BLaER1 treated with 17β-estradiol and CSF1 and Interleukin-3, amounts not matched to agents 10 nM and 100 nM (cell line): ENCODE measurements around the gene FAM53A.
"Not testable (repeated sequence)": the region's sequence is repeated elsewhere in the genome, so short reads cannot be mapped to it uniquely, and the experiment has no call there.

Experiments used
- H3K27ac ChIP-seq, 11 experiments: shearing (Covaris generic); formaldehyde crosslinking; 2 replicates each; pipeline ENCODE4 v1.8.1; 2022
- H3K27me3 ChIP-seq, 11 experiments: shearing (Covaris generic); formaldehyde crosslinking; 2 replicates each; pipeline ENCODE4 v1.8.1; 2022
- H3K36me3 ChIP-seq, 11 experiments: shearing (Covaris generic); formaldehyde crosslinking; 2 replicates each; pipeline ENCODE4 v1.8.1; 2022
- H3K4me1 ChIP-seq, 10 experiments: shearing (Covaris generic); formaldehyde crosslinking; 2 replicates each; pipeline ENCODE4 v1.8.1; 2022
- H3K4me2 ChIP-seq, 11 experiments: shearing (Covaris generic); formaldehyde crosslinking; 2 replicates each; pipeline ENCODE4 v1.8.1; 2022
- H3K4me3 ChIP-seq, 10 experiments: shearing (Covaris generic); formaldehyde crosslinking; 2 replicates each; pipeline ENCODE4 v1.8.1; 2022
- H3K9ac ChIP-seq, 11 experiments: shearing (Covaris generic); formaldehyde crosslinking; 2 replicates each; pipeline ENCODE4 v1.8.1; 2022
- H3K9me3 ChIP-seq, 11 experiments: shearing (Covaris generic); formaldehyde crosslinking; replicated peaks in 1 of 11; 2 replicates each; pipeline ENCODE4 v1.8.1; 2022
- H4K20me1 ChIP-seq, 11 experiments: shearing (Covaris generic); formaldehyde crosslinking; 2 replicates each; pipeline ENCODE4 v1.8.1; 2022
- Cebpa-rat ChIP-seq, 11 experiments: shearing (Covaris generic); IDR thresholded peaks; 2 replicates each; pipeline ENCODE4 v1.8.1; 2022

FAM53A gene

DNA sequence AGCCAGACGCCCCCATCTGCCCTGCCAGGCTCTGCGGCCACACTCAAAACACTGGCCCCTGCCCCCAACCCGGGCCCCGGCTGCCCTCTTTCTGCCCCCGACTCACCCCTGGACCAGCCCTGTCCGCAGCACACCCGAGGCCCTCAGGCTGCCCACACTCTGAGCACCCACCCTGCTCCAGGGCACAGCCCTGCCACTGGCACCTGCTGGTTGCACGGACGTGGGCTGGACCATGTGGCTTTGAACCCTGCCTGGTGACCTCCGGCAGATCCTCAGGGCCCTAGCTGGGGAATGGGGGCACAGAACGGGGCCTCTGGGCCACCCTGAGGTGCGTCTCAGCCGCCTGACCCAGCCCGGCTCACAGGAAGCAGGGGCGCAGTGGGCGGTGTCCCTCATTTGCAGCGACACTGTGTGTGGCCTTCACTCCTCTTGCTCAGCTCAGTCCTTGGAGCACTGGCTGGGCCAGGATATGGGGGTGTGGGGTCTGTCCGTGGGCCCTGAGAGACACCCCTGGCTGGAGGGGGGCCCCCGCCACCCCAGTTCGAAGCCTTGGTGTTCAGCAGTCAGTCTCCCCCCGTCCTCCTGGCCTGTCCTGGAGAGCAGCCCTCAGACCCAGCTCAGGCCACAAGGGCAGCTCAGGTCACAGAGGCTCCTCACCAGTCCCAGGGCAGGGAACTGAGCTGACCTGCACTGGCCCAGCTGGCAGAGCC lies 73.2 kb downstream of the FAM53A start:
- H3K9ac ChIP-seq, result no peak overlapping the region
- peaks cover 0 to 65% (median 38%) of the 10 kb centered on the region in 10 experiments; a peak in 18 of 20 replicates for H3K4me1 ChIP-seq
- peaks cover 0 to 21% (median 0%) of the 10 kb centered on the region in 11 experiments; a peak in 4 of 22 replicates for H4K20me1 ChIP-seq
- H3K4me2 ChIP-seq, result no peak overlapping the region
- no peaks in the 10 kb centered on the region for H3K9me3 ChIP-seq
- H3K27ac ChIP-seq, result no peak overlapping the region; a peak in 1 of 22 replicates
- TF ChIP-seq Cebpa-rat (IDR thresholded peaks at IDR 0.05), result no peak
- H3K4me3 ChIP-seq, result no peak overlapping the region
- H3K36me3 ChIP-seq, result no peaks in the 10 kb centered on the region
- H3K27me3 ChIP-seq, result no peaks in the 10 kb centered on the region

DNA sequence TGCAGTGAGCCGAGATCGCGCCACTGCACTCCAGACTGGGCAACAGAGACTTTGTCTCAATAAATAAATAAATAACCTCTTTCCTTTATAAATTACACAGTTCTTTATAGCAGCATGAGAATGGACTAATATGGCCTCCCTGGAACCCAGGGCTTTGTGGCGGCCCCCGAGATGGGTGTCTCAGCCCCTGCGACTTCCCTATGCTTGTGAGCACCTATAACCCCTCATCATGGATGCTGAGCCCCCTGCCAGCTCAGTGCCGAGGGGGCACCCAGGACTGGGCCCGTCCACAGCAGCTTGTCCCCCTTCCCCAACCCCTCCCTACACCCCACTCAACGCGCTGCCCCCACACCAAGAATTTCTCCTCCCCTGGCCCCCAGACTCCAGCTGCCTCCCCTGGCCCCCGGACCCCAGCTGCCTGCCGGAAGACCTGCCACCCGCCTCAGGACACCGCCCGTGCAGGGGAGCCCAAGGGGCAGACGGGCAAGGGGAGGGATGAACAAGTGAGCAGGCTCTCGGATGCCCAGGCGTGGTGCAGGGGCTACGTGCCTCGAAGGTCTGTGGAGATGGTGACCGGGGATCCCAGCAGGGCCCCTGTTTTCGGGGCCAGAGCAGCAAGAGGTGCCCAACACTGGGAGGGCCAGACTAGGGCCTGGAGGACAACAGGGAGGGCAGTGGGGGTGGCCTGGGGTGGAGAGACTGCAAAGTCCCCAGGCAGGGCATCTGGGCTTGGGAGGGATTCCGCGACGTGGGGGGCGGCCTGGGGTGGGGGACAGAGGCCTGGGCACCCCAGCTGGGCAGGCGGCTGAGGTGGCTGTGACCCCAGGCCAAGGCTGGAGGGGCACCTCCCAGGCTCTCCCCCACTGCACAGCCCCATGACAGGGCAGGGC lies 74.0 kb downstream of the FAM53A start:
- TF ChIP-seq Cebpa-rat (IDR thresholded peaks at IDR 0.05), result no peak
- no peak overlapping the region for H3K4me3 ChIP-seq
- H3K4me2 ChIP-seq, result no peak overlapping the region
- H3K36me3 ChIP-seq, result no peaks in the 10 kb centered on the region
- no peak overlapping the region for H3K27ac ChIP-seq
- H3K9me3 ChIP-seq, result no peaks in the 10 kb centered on the region
- H3K9ac ChIP-seq, result no peak overlapping the region
- peaks cover 0 to 21% (median 0%) of the 10 kb centered on the region in 11 experiments; a peak in 4 of 22 replicates for H4K20me1 ChIP-seq
- peaks cover 8 to 65% (median 38%) of the 10 kb centered on the region in 10 experiments for H3K4me1 ChIP-seq
- H3K27me3 ChIP-seq, result no peaks in the 10 kb centered on the region; a peak in 1 of 22 replicates

DNA sequence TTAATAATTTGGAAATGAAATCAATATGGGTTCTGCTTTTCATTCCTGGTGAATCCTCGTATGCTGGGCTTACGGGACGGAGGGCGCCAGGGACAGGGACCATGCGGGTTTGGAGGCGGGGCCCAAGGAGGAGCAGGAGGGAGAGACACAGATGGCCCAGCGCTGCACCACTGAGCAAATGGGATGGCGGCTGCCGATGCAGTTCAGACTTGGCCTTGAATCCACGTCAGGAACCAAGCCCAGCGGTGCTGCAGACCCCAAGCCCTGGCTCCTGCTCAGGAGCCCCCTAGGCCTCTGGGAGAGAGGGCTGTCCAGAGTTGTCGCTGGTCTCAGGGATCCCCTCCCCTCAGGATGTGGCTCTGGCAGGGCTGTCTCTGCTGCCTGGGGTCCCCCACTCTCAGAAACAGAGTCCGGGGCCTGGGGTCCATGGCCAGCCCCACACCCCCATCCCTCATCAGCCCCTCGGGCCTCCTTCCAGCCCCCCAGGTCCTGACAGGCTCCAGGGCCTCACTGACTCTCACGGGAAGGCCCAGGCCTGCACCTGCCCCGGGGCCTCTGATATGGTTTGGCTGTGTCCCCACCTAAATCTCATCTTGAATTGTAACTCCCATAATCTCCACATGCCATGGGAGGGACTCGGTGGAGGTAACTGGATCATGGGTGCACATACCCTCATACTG lies 75.2 kb downstream of the FAM53A start:
- Histone ChIP-seq H3K9ac (peak overlapping the region in 3 of 11 experiments; percentile 5 to 29 (median 5); a peak in 2 of 22 replicates), H3K4me3 (no peak overlapping the region), H3K4me2 (peak overlapping the region in 8 of 11 experiments; percentile 10 to 76 (median 48); a peak in 14 of 22 replicates), H3K36me3 (no peaks in the 10 kb centered on the region), H3K27me3 (no peaks in the 10 kb centered on the region; a peak in 1 of 22 replicates), H3K4me1 (peaks cover 20 to 66% (median 42%) of the 10 kb centered on the region in 10 experiments), H4K20me1 (peaks cover 0 to 12% (median 0%) of the 10 kb centered on the region in 11 experiments; a peak in 4 of 22 replicates), H3K9me3 (no peaks in the 10 kb centered on the region), H3K27ac (no peak overlapping the region)
- TF ChIP-seq Cebpa-rat (IDR thresholded peaks at IDR 0.05), result no peak

DNA sequence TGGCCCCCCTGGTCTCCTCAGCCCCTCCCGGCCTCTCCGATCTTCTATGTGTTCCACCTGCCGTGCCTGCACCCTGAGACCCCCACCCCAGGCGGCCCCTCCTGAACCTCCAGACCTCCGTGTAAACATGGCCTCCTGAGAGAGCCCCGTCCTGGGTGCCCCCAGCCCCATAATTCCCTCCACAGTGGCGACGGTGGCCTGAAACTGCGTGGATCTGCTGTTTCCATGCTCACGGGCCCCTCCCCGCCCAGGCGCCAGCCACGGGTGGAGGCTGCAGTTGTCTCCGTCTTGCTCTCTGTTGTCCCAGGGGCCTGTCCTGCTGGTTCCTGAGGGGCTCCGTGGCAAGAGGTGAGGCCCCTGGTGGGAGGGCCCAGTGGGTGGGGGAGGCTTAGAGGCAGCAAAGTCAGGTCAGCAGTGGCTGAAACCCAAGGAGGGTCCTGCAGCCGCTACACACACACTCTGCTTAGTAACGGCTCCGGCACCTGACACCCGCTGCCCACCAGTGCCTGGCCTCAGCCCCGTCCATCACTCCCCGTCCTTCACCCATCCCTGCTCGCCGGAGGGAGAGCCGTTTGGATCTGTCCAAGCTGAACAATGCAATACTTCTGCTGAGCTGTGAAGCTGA lies 75.8 kb downstream of the FAM53A start:
- TF ChIP-seq Cebpa-rat (IDR thresholded peaks at IDR 0.05), result no peak
- Histone ChIP-seq H3K9ac (0 out of 22 replicates have a peak overlapping the region, but pooled peaks of 2 of the 11 experiments have one; percentile 5 to 13), H3K4me1 (peaks cover 26 to 69% (median 48%) of the 10 kb centered on the region in 10 experiments), H4K20me1 (peaks cover 0 to 6% (median 0%) of the 10 kb centered on the region in 11 experiments; a peak in 4 of 22 replicates), H3K27me3 (no peaks in the 10 kb centered on the region; a peak in 1 of 22 replicates), H3K4me3 (no peak overlapping the region), H3K4me2 (peak overlapping the region in 8 of 11 experiments; percentile 10 to 76 (median 48); a peak in 15 of 22 replicates), H3K27ac (no peak overlapping the region; a peak in 1 of 22 replicates), H3K36me3 (no peaks in the 10 kb centered on the region), H3K9me3 (no peaks in the 10 kb centered on the region)

DNA sequence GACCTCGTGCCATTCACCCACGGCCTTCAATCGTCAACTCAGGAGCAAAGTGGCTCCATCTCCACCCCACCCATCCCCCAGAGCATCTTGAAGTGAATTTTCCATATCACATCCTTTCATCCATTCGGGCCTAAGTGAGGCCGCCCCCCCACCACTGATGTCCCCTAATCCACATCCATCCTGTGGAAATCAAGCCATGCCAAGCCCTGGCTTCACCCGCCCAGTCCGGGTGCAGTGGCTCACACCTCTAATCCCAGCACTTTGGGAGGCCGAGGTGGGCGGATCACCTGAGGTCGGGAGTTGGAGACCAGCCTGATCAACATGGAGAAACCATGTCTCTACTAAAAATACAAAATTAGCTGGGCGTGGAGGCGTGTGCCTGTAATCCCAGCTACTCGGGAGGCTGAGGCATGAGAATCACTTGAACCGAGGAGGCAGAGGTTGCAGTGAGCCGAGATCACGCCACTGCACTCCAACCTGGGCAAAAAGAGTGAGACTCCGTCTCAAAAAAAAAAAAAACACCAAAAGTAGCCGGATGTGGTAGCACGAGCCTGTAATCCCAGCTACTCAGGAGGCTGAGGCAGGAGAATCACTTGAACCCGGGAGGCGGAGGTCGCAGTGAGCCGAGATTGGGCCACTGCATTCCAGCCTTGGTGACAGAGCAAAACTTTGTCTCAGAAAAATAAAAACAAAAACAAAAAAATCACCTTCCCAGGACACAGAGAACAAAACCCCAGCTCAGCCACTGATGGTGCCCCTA lies 76.5 kb downstream of the FAM53A start:
- H3K4me2 ChIP-seq, result peak overlapping the region in 5 of 11 experiments; percentile 44 to 76 (median 62); a peak in 9 of 22 replicates
- not testable (repeated sequence) for H3K27me3 ChIP-seq, H4K20me1 ChIP-seq, H3K4me3 ChIP-seq, H3K9me3 ChIP-seq, H3K36me3 ChIP-seq, H3K27ac ChIP-seq
- peaks cover 26 to 73% (median 55%) of the 10 kb centered on the region in 10 experiments for H3K4me1 ChIP-seq
- 0 out of 22 replicates have a peak overlapping the region, but pooled peaks of 1 of the 11 experiments have one; percentile 13 for H3K9ac ChIP-seq

DNA sequence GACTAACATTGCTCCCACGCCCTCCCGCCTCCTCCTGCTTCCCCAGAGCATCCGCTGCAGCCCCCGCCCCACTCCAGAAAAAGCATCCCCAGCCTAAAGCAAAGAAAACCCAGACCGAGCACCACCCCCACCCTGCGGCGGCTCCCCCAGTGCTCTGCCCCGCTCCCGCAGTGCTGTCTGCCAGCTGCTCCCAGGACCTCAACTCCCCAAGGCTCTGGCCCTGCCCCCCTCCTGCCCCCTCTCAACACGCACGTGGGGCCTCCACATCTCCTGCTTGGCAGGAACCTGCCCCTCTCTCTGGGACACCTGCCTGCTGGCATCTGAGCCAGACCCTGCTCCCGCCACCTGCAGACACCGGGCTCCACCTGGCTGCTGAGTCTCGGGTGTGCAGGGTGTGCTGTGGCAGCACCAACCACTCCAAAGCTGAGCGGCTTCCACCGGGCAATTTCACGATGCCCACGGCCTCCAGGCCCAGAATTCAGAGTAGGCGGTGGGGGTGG lies 79.4 kb downstream of the FAM53A start:
- Histone ChIP-seq H4K20me1 (no peaks in the 10 kb centered on the region; a peak in 1 of 22 replicates), H3K4me2 (peak overlapping the region; percentile 79 to 97 (median 90)), H3K4me1 (peaks cover 31 to 96% (median 78%) of the 10 kb centered on the region in 10 experiments), H3K36me3 (no peaks in the 10 kb centered on the region), H3K4me3 (peak overlapping the region; percentile 17 to 54 (median 45); a peak in 18 of 20 replicates), H3K27ac (peak overlapping the region in 7 of 11 experiments; percentile 45 to 75 (median 60); a peak in 15 of 22 replicates), H3K27me3 (no peaks in the 10 kb centered on the region; a peak in 1 of 22 replicates), H3K9me3 (no peaks in the 10 kb centered on the region), H3K9ac (peak overlapping the region in 9 of 11 experiments; percentile 5 to 70 (median 53); a peak in 15 of 22 replicates)
- no peak for TF ChIP-seq Cebpa-rat (IDR thresholded peaks at IDR 0.05)

DNA sequence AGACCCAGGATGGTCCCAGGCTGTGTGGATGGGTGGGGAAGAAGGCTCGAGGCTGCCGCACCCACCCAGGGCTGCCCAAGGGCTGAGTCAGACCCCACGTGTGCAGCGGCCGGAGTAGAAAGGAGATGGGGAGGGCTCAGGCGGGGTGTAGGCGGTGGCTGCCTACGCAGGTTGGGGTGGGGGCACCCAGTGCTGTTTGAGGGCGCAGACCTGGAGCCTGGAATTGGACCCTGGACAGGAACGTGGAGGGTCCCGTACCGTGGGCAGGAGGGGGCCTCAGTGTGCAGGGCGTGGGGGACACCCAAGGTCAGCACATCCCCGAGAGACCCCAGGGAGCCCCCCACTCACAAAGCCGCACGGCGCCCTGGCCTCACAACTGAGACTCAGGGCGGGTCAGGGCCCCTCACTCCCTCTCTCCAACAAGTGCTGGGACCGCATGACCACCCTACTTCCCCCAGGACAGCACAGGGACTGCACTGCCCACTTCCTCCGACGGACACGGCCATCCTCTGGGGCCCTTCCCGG lies 79.9 kb downstream of the FAM53A start:
- Histone ChIP-seq H3K9me3 (no peaks in the 10 kb centered on the region), H3K27ac (peak overlapping the region in 8 of 11 experiments; percentile 5 to 75 (median 56); a peak in 15 of 22 replicates), H3K4me1 (peaks cover 36 to 96% (median 82%) of the 10 kb centered on the region in 10 experiments), H3K36me3 (no peaks in the 10 kb centered on the region), H4K20me1 (no peaks in the 10 kb centered on the region; a peak in 1 of 22 replicates), H3K4me3 (peak overlapping the region; percentile 17 to 54 (median 45); a peak in 16 of 20 replicates), H3K27me3 (no peaks in the 10 kb centered on the region; a peak in 1 of 22 replicates), H3K9ac (peak overlapping the region in 8 of 11 experiments; percentile 34 to 70 (median 53); a peak in 15 of 22 replicates), H3K4me2 (peak overlapping the region; percentile 79 to 97 (median 90))
- TF ChIP-seq Cebpa-rat (IDR thresholded peaks at IDR 0.05), result no peak
